Measurements from ENCODE around the gene PACRGL. TPM values are rescaled to one million over a fixed set of nuclear protein-coding genes. Genes with fewer than 3 reads are reported as not detected.

Gene PACRGL
- 100 to 1,000 TPM in 1 of 4 donors, 10 to 100 TPM in 3; 23.0 to 105 (median 32.0) TPM for total RNA-seq

- Histone ChIP-seq H3K4me3 (peak within 1 kb of the TSS; percentile 79 to 89 (median 84)), H3K27ac (peak within 1 kb of the TSS; percentile 69 to 92 (median 80)), H3K4me1 (peaks cover 0 to 29% (median 12%) of the 10 kb centered on the region in 4 donors), H3K36me3 (peaks cover 0 to 9% (median 2%) of the 10 kb centered on the region in 3 donors), H3K9me3 (no peaks in the 10 kb centered on the region), H3K27me3 (no peaks in the 10 kb centered on the region)
- TF ChIP-seq POLR2A (IDR thresholded peaks at IDR 0.05), result peak; percentile 29 to 60
- TF ChIP-seq CTCF (IDR thresholded peaks at IDR 0.05), result peak in 1 of 5 experiments; percentile 20
- peak; percentile 61 to 84 for TF ChIP-seq EP300 (IDR thresholded peaks at IDR 0.05)
- 0 to 1% methylated on average over 16 to 29 of the region's 60 CpGs for WGBS, 2 donors
- DNase-seq (ENCODE audit: low spot score in 2 of 2), result peak; percentile 89 to 91
Observed at GRCh38 chr4:20700007-20700761, at the start of gene PACRGL. Gene PACRGL, plus strand, starts transcription at chr4:20700458. Its CDS starts 4,024 bp downstream, at chr4:20704482.

DNA sequence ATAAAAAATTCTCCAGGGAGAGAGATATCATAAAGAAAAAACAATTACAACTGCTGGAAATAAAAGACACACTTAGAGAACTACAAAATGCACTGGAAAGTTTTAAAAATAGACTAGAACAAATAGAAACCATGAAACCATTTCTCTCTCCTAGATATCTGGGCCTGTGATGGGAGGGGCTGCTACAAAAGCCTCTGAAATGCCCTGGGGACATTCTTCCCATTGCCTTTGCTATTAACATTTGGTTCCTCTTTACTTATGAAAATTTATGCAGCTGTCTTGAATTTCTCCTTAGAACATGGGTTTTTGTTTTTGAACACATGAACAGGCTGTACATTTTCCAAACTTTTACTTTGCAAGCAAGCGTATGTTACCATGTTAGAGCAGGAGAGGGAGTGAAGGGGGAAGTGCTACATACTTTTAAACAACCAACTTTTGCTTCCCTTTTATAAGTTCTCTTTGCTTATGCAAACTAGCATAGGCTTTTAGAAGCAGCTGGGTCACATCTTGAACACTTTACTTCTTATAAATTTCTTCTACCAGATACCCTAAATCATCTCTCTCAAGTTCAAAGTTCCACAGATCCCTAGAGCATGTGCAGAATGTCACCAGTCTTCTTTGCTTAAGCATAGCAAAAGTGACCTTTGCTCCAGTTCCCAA lies 47.9 kb upstream of the PACRGL start:
- no peaks in the 10 kb centered on the region for H3K36me3 ChIP-seq
- no peak overlapping the region for H3K27ac ChIP-seq
- no peak for DNase-seq (ENCODE audit: low spot score in 2 of 2)
- H3K4me1 ChIP-seq, result no peaks in the 10 kb centered on the region
- peaks cover 0 to 22% (median 4%) of the 10 kb centered on the region in 4 donors for H3K9me3 ChIP-seq
- TF ChIP-seq EP300 (IDR thresholded peaks at IDR 0.05) (no peak), CTCF (IDR thresholded peaks at IDR 0.05) (no peak), POLR2A (IDR thresholded peaks at IDR 0.05) (no peak)
- H3K4me3 ChIP-seq, result no peak overlapping the region
- 43 to 44% methylated on average over 1 of the region's 1 CpG for WGBS, 2 donors
- no peaks in the 10 kb centered on the region for H3K27me3 ChIP-seq

DNA sequence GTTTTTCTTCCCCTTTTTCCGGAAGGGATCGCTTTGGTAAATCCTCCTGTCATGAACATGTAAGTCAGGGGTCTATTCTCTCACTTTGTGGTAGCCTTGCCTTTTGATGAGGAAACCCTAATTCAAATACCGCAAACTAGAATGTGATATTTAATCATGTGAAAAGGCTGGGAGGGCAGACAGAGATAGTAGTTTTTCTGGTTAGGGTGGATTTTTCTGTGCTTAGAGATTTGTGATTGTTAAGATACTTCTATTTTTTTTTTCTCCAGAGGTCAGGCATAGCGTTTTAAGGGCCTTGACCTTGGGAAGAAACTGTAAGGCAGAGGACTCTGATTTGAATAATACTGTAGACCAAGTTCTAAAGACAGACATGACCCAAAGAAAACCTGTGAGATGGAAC lies 41.8 kb upstream of the PACRGL start:
- no peaks in the 10 kb centered on the region for H3K36me3 ChIP-seq
- H3K9me3 ChIP-seq, result peaks cover 0 to under 1% (median 0%) of the 10 kb centered on the region in 4 donors
- H3K4me3 ChIP-seq, result no peak overlapping the region
- 71 to 75% methylated on average over 4 of the region's 4 CpGs for WGBS, 2 donors
- no peaks in the 10 kb centered on the region for H3K4me1 ChIP-seq
- H3K27ac ChIP-seq, result no peak overlapping the region
- no peak for TF ChIP-seq CTCF (IDR thresholded peaks at IDR 0.05)
- TF ChIP-seq POLR2A (IDR thresholded peaks at IDR 0.05), result no peak
- no peak for TF ChIP-seq EP300 (IDR thresholded peaks at IDR 0.05)
- no peak for DNase-seq (ENCODE audit: low spot score in 2 of 2)
- no peaks in the 10 kb centered on the region for H3K27me3 ChIP-seq

- Histone ChIP-seq H3K27ac (no peak overlapping the region), H3K4me1 (no peaks in the 10 kb centered on the region), H3K27me3 (no peaks in the 10 kb centered on the region), H3K9me3 (no peaks in the 10 kb centered on the region), H3K4me3 (no peak overlapping the region), H3K36me3 (no peaks in the 10 kb centered on the region)
- no peak for TF ChIP-seq CTCF (IDR thresholded peaks at IDR 0.05)
- no peak for TF ChIP-seq EP300 (IDR thresholded peaks at IDR 0.05)
- no peak for TF ChIP-seq POLR2A (IDR thresholded peaks at IDR 0.05)
- no peak for DNase-seq (ENCODE audit: low spot score in 2 of 2)
- WGBS, 2 donors, result 0 to 8% methylated on average over 1 of the region's 1 CpG
Observed at GRCh38 chr4:20662851-20663250, 37.4 kb upstream of the PACRGL start.
